Body of pancreas (tissue), 4 donors: ENCODE data around the gene ABCG8.

Source experiments
- POLR2A ChIP-seq, 3 donors: fragments of 450-650 bp; IDR thresholded peaks; one replicate each; pipeline ENCODE4 v1.6.1; 2016; ENCODE audit warnings: antibody characterized with exemption in 3 of 3, mild to moderate bottlenecking in 2 of 3
- TF ChIP-seq, protein P1 (sequence below), 7 experiments: fragments of 450-650 bp in 4 of 7; fragments of 200-600 bp in 3 of 7; sonication (generic) in 3 of 7; IDR thresholded peaks; one replicate each; pipeline ENCODE4 v1.5.1; 2016 to 2019; ENCODE audit warnings: antibody characterized with exemption in 7 of 7

DNA sequence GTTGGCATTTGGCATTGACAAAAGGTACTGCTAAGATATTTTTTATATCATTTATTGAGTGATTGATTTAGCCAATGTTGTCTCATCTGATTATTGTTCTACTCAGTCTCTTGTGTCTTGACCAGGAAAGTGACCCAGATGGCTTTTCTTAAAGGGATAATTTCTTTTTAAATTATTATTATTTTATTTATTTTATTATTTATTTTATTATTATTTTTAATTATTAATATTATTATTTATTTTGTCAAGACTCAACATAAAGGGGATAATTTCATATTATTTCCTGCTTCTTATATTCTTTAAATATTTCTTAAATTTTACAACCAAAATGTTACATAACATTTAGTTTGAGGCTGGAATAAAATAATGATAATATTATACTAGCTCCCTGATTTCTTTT lies 37.9 kb upstream of the ABCG8 start:
- TF ChIP-seq, protein P1, sequence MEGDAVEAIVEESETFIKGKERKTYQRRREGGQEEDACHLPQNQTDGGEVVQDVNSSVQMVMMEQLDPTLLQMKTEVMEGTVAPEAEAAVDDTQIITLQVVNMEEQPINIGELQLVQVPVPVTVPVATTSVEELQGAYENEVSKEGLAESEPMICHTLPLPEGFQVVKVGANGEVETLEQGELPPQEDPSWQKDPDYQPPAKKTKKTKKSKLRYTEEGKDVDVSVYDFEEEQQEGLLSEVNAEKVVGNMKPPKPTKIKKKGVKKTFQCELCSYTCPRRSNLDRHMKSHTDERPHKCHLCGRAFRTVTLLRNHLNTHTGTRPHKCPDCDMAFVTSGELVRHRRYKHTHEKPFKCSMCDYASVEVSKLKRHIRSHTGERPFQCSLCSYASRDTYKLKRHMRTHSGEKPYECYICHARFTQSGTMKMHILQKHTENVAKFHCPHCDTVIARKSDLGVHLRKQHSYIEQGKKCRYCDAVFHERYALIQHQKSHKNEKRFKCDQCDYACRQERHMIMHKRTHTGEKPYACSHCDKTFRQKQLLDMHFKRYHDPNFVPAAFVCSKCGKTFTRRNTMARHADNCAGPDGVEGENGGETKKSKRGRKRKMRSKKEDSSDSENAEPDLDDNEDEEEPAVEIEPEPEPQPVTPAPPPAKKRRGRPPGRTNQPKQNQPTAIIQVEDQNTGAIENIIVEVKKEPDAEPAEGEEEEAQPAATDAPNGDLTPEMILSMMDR (IDR thresholded peaks at IDR 0.05), result no peak
- TF ChIP-seq POLR2A (IDR thresholded peaks at IDR 0.05), result no peak
